Stimulated activated CD4-positive, alpha-beta T cell treated with anti-CD3 and anti-CD28 coated beads, Interleukin-1b, Interleukin-23, amount 100 ng/mL, for 4 hours (primary cell): ENCODE data around the gene HRG.
A peak's percentile ranks its signal among the peaks of the same experiment; 100 is the strongest.
"Not testable (repeated sequence)": the region's sequence is repeated elsewhere in the genome, so short reads cannot be mapped to it uniquely, and the experiment has no call there.

ENCODE experiments used
- DNase-seq, 2 donors: peaks; one replicate each; pipeline ENCODE4 v3.0.0-alpha.2; 2020; ENCODE audit warnings: low read depth in 2 of 2

Gene HRG, protein sequence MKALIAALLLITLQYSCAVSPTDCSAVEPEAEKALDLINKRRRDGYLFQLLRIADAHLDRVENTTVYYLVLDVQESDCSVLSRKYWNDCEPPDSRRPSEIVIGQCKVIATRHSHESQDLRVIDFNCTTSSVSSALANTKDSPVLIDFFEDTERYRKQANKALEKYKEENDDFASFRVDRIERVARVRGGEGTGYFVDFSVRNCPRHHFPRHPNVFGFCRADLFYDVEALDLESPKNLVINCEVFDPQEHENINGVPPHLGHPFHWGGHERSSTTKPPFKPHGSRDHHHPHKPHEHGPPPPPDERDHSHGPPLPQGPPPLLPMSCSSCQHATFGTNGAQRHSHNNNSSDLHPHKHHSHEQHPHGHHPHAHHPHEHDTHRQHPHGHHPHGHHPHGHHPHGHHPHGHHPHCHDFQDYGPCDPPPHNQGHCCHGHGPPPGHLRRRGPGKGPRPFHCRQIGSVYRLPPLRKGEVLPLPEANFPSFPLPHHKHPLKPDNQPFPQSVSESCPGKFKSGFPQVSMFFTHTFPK

GRCh38 chr3:186665625-186666188, at the start of gene HRG:
TSS of gene HRG (plus strand) at chr3:186666014. CDS start at chr3:186666032, 18 bp downstream.
- DNase-seq = no peak

DNA sequence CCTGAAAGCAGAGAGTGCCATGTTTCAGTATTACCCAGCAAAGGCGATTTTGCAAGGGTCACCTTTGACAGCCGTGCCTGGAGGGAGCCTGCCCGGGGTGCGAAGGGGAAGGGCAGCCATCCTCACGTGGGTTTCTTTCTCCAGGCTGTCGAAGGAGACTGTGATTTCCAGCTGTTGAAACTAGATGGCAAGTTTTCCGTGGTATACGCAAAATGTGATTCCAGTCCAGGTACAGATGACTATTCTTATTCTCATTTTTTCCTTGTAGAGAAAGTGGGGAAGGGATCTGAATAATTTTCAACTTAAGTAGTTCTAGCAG, 49.6 kb upstream of the HRG start:
- no peak for DNase-seq

GRCh38 chr3:186617036-186617946, 48.5 kb upstream of the HRG start:
- peak; percentile 77 for DNase-seq

DNA sequence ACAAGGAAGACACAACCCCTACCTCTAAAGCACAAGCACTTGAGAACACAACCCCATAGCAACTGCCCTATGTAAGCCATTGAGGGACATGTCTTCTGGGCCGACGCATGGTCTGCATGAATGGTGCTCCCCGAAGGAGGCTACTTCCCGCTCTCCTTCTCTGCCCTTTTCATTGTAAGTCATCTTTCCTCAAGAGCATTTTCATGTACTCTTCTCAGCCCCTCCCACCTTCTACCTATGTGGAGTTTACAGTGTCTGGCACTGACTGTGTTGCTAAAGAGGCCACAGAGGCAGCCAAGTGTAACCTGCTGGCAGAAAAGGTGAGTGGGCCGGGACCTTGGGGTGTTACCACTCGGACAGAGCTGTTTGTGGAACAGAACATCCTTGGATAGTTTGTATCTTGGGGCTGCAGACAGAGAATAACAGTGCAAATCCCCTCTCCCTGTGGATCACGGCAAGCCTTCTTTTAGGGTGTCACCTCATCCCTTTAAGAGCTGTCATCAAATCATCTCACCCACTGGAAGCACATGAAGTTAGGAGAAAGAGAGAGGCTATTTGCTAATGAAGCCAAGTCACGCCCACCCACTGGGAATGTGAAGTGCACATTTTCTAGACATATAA, 47.4 kb upstream of the HRG start:
- DNase-seq = no peak

DNA sequence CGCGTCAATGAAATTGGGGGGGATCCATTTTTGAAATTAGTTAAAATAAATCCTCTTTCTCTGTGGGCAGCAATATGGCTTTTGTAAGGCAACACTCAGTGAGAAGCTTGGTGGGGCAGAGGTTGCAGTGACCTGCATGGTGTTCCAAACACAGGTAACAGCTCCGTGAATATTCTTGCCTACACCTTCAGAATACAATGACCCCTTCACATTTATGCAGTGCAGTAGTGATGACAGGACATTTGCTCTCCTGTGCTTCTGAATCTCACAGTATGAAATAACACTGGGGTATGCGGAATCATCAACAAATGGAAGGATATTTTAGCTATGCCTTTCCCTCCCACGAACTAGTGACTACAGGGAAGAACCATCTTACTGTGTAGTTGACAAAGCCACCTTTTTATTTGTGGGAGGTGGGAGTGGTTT, 46.0 kb upstream of the HRG start:
- no peak for DNase-seq

GRCh38 chr3:186620213-186621092, 45.4 kb upstream of the HRG start:
- DNase-seq = no peak

DNA sequence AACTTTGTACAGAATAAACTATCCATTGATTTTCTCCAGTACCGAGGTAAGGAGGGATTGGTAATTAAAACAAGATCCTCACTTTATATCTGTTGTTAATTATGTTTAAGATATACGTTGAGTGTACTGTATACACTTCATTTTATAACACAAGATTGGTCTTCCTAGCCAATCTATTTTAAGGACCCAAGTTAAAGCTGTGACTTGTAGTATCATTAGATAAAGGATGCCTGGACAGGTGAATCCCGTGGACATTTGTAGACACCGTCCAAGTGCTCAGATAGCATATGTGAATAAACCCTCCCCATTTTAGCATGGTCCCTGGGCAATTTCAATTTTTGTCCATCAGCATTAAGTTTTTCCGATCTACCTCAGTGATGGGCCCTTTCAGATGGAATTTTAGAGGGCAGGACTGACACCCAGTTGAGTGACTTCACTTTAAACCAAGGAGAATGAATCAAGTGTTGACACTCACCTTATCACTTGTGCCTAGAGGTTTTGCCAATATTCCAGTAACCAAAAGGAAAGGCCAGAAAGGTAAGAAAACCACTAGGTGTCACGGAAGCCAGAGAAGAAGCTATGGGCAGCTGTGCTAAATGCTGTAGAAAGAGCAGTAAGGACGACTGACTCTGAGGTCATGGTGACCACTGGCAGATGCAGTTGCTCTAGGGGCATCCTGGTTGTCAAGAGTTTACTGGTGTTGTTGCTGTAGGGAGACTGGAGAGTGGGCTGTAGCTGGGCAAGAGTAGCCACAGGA, 43.7 kb upstream of the HRG start:
- no peak for DNase-seq

DNA sequence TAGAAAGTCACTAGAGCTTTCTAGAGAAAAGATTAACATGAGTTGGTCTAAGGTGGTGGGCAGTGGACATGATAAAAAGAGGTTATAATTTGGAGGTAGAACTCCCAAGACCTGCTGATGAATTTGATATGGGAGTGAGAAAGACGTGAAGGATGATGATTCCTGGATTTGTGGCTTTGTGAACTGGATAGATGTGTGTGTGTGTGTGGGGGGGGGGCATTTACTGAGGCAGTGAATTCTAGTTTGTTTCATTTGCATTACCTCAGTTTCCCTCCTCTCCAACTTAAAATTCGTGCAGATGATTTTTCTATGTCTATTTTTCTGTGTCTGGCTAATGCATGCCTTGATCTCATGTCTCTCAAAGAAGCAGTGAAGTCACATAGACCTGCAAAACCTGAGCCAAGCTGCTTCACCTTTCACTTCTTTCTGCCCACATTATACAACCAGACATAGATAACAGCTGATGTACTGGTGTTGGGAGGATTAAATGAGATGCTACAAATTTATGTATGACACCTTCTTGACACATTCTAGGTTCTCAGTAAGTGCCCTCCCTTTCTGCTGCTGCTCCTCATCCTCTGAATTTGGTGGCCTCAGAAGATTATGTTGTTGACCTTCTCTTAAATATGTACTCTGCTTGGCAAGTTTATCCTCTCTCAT, 43.0 kb upstream of the HRG start:
- DNase-seq = no peak

DNA sequence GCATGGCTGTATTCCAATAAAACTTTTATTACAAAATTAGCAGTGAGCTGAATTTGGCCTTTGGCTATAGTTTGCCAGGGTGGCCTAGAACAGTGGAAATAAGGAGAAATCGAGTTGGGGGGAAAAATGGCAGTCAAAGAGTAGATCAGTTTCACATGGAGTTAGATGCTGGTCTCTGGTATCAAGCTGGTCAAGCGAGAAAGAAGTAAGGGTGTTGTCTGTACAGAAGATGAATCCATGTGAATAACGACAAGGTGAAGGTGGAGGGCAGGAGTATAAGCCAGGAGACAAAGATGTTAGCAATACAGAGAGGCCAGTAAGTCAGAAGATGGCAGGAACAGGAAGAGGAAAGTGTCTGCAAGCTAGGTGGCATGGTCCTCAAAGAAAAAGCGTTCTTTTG, 41.2 kb upstream of the HRG start:
- no peak for DNase-seq

GRCh38 chr3:186625600-186626042, 40.2 kb upstream of the HRG start:
- no peak for DNase-seq

DNA sequence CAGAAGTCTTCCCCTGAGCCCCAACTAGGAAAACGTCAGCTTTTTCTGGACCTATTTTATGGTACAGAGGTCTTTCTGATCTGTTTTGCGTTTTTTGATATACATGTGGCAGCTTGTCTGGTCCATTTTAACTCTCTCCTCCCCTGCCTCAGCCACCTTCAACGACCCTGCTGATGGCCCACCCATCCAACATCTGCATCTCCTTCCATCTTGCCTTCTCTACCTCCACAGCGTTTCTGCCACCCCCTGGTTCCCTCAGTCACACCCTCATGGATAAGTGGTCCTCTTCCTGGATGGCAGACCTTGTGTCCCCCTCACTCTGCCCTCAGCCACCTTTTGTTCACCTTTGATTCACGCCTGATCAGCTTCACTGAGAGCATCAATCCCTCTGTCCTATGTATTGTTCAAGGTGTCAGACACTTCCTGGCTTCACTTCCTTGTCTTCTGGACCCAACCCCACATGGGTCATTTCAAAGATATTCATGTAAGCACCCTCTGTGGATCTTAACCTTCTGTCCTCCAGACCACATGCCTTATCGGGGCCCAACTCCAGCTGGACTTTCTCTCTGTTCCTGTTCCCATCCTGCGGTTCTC, 39.5 kb upstream of the HRG start:
- no peak for DNase-seq

GRCh38 chr3:186627852-186628414, 37.9 kb upstream of the HRG start:
- no peak for DNase-seq

DNA sequence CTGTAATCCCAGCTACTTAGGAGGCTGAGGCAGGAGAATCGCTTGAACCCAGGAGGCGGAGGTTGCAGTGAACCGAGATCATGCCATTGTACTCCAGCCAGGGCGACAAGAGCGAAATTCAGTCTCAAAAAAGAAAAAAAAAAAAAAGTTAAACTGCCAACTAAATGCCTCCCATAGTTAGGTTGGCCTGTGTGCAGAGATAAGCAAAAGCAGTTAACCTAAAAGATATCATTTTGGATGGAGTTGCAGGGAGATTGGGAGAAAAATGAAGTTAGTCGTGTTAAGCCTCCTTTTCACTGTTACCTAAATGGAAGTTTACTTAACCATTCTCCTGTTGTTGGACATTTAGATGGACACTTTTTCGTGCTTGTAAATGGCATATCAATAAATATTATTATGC, 37.1 kb upstream of the HRG start:
- DNase-seq = no peak

- DNase-seq = no peak
Measured at GRCh38 chr3:186630950-186631641, 34.7 kb upstream of the HRG start.

DNA sequence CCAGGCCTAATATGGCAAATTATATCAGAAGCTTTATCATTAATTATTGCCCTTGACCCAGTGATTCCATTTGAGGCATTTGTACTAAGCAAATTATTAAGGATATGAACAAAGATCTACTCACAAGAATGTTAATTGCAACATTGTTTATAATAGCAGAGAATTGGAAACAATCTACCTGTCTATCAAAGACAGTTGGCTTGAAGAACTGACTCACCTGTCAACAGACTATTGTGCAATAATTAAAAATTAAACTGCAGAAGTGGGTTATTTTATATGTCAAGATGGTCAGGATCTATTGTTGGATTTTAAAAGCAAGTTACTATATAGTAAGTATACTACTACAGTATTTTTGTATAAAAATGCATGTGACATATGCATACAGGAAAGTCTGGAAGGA, 32.3 kb upstream of the HRG start:
- no peak for DNase-seq

GRCh38 chr3:186634207-186634606, 31.6 kb upstream of the HRG start:
- not testable (repeated sequence) for DNase-seq

- DNase-seq = no peak
Measured at GRCh38 chr3:186635532-186635931, 30.3 kb upstream of the HRG start.

- DNase-seq = no peak
Measured at GRCh38 chr3:186636536-186636935, 29.3 kb upstream of the HRG start.
